NT2/D1 (cell line): Measurements from ENCODE around the gene PLA2G3.

Source experiments
- DNase-seq: peaks from one replicate; pipeline ENCODE4 v3.0.0-alpha.2; 2011; ENCODE audit warnings: low read depth, low spot score
- H3K27me3 ChIP-seq: 2 replicates; pipeline ENCODE4 v1.6.0; 2011; ENCODE audit warnings: mild to moderate bottlenecking; ENCODE audit not compliant: insufficient read length, insufficient read depth
- H3K36me3 ChIP-seq: 2 replicates; pipeline ENCODE4 v1.6.1; 2011; ENCODE audit warnings: mild to moderate bottlenecking, low read length, mixed read lengths; ENCODE audit not compliant: insufficient read depth, insufficient read length
- H3K4me1 ChIP-seq: 2 replicates; pipeline ENCODE4 v1.5.1; 2011; ENCODE audit not compliant: insufficient read depth, insufficient read length
- H3K4me3 ChIP-seq: 2 replicates; pipeline ENCODE4 v1.5.1; 2011; ENCODE audit warnings: low read depth; ENCODE audit not compliant: insufficient read length
- H3K9ac ChIP-seq: 2 replicates; pipeline ENCODE4 v1.6.0; 2011; ENCODE audit warnings: low read depth; ENCODE audit not compliant: insufficient read length
- H3K9me3 ChIP-seq: 2 replicates; pipeline ENCODE4 v1.5.1; 2011; ENCODE audit warnings: mild to moderate bottlenecking, low read length; ENCODE audit not compliant: insufficient read depth
- SUZ12 ChIP-seq: IDR thresholded peaks from 2 replicates; pipeline ENCODE4 v1.6.1; 2011; ENCODE audit not compliant: insufficient read length, insufficient read depth; ENCODE audit errors: extremely low read depth
- YY1 ChIP-seq: IDR thresholded peaks from 2 replicates; pipeline ENCODE4 v1.6.1; 2011; ENCODE audit not compliant: insufficient read length, insufficient read depth
- ZNF274 ChIP-seq: IDR thresholded peaks from 2 replicates; pipeline ENCODE4 v1.6.1; 2011; ENCODE audit warnings: mild to moderate bottlenecking, low read depth, low read length

PLA2G3 gene

GRCh38 chr22:31144223-31144622, 3.9 kb upstream of the PLA2G3 start:
- no peak for DNase-seq

DNA sequence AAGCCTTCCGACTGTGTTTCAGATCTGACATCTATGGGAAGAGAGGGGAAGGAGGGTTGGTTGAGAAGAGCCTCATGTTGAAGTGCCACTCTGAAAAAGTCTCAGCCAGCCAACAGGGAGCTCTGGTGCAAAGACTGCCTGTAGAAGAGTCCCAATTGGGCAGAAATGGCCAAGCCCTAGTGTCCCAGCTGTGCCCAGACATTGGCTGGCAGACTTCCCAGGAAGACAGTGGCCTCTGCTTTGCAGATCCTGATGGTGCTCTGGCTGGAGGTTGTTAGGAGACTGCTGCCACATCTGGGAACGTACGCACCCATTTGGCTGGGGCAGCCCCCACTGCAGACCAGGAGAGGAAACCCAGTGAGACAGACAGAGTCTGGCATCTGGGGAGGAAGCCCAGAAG, 3.2 kb upstream of the PLA2G3 start:
- H3K9me3 ChIP-seq: no peaks in the 10 kb centered on the region
- no peak for TF ChIP-seq ZNF274
- TF ChIP-seq YY1: no peak
- no peak for TF ChIP-seq SUZ12
- H3K9ac ChIP-seq: no peak overlapping the region
- no peak overlapping the region for H3K4me3 ChIP-seq
- no peaks in the 10 kb centered on the region for H3K36me3 ChIP-seq
- H3K27me3 ChIP-seq: no peaks in the 10 kb centered on the region
- peaks cover 12% of the 10 kb centered on the region for H3K4me1 ChIP-seq
- no peak for DNase-seq

More at GRCh38 chr22:31144223-31144622, 3.9 kb upstream of the PLA2G3 start:
- H3K4me3 ChIP-seq: no peak overlapping the region
- TF ChIP-seq YY1 (no peak), SUZ12 (no peak), ZNF274 (no peak)
- no peaks in the 10 kb centered on the region for H3K27me3 ChIP-seq
- peaks cover 11% of the 10 kb centered on the region for H3K4me1 ChIP-seq
- no peaks in the 10 kb centered on the region for H3K9me3 ChIP-seq
- H3K9ac ChIP-seq: no peak overlapping the region
- no peaks in the 10 kb centered on the region for H3K36me3 ChIP-seq

DNA sequence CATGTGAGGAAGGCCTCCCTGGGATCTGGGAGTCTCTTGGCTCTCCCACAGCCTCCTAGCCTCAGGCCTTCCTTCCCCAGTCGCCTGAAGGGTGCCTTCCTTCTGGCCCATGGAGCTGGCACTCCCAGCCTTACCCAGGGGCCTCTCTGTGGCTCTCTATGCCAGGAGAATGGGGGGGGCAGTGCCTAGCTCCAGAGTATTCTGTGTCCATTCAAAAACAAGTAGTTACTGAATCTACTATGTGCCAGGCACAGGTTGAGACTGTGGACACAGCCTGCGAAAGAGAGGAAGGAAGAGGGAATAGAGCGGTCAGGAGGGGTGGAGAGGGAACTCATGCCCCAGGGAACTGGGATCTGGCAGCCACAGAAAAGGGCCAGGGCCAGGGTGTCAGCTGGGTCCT, 2.7 kb upstream of the PLA2G3 start:
- no peaks in the 10 kb centered on the region for H3K27me3 ChIP-seq
- H3K4me1 ChIP-seq: peaks cover 16% of the 10 kb centered on the region
- H3K36me3 ChIP-seq: no peaks in the 10 kb centered on the region
- H3K9ac ChIP-seq: no peak overlapping the region
- DNase-seq: no peak
- no peaks in the 10 kb centered on the region for H3K9me3 ChIP-seq
- no peak overlapping the region for H3K4me3 ChIP-seq
- TF ChIP-seq YY1: no peak
- no peak for TF ChIP-seq SUZ12
- no peak for TF ChIP-seq ZNF274

DNA sequence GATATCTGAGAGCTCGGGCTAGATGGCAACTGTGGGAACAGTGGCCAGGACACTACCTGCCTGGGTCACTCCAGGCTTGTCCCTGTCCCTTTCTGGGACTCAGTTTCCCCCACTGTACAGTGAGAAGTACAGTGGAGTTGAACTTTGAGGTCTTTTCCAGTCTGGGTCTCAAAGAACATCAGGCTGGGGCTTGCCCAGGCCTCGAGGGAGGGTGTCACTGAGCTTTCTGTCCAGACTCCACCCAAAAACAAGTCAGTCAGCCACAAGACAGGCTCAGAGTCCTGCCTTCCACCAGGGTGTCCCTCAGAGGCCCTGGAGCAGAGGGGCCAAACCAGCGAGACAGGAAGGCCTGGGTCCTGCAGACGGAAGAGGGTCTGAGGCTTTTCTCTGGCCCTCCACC, 2.0 kb upstream of the PLA2G3 start:
- Histone ChIP-seq H3K9me3 (no peaks in the 10 kb centered on the region), H3K9ac (no peak overlapping the region), H3K4me3 (no peak overlapping the region), H3K27me3 (no peaks in the 10 kb centered on the region), H3K36me3 (no peaks in the 10 kb centered on the region), H3K4me1 (peaks cover 16% of the 10 kb centered on the region)
- DNase-seq: no peak
- TF ChIP-seq SUZ12: no peak
- TF ChIP-seq YY1: no peak
- TF ChIP-seq ZNF274: no peak

DNA sequence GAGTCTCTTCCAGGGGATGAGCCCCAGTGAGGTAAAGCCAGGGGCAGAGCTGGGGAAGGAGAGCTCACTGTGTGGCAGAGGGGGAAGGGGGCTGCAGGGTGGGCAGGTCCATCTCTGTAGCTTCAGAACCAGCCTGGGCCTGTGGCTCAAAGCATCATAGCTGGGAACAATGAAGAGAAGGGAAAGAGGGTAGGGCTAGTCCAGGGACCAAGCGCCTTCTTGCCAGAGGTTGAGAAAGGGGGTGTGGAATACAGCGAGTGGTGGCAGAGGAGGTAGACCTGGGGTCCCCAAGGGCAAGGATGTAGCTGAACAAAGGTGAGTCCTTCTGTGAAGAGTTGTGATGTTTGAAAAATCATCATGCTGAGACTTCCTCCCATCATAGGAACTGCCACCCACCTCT, 1.2 kb upstream of the PLA2G3 start:
- Histone ChIP-seq H3K4me1 (peaks cover 16% of the 10 kb centered on the region), H3K36me3 (no peaks in the 10 kb centered on the region), H3K27me3 (no peaks in the 10 kb centered on the region), H3K4me3 (no peak overlapping the region), H3K9ac (no peak overlapping the region), H3K9me3 (no peaks in the 10 kb centered on the region)
- no peak for DNase-seq
- TF ChIP-seq ZNF274 (no peak), SUZ12 (no peak), YY1 (no peak)

DNA sequence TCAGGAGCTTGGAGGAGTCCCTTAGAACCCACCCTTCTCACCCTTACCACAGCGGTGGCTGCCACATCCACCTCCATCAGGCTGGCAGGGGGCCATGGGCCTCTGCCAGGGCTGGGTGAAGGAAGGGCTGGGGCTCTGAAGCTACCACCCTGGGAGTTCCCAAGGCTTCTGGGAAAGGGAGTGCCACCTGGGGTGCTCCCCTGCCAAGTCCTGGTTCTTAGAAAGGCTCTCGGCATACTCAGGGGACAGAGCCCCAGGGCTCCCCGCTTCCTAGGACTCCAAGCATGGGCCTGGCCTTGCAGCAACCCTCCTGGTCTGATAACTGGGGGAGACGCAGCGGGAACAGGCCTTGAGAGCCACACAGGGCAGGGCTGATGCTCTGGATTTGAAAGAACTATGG, 438 bp upstream of the PLA2G3 start:
- Histone ChIP-seq H3K9ac (no peak overlapping the region), H3K4me1 (peaks cover 16% of the 10 kb centered on the region), H3K9me3 (no peaks in the 10 kb centered on the region), H3K27me3 (no peaks in the 10 kb centered on the region), H3K4me3 (no peak overlapping the region), H3K36me3 (no peaks in the 10 kb centered on the region)
- TF ChIP-seq YY1: no peak
- TF ChIP-seq SUZ12: no peak
- TF ChIP-seq ZNF274: no peak
- DNase-seq: no peak

DNA sequence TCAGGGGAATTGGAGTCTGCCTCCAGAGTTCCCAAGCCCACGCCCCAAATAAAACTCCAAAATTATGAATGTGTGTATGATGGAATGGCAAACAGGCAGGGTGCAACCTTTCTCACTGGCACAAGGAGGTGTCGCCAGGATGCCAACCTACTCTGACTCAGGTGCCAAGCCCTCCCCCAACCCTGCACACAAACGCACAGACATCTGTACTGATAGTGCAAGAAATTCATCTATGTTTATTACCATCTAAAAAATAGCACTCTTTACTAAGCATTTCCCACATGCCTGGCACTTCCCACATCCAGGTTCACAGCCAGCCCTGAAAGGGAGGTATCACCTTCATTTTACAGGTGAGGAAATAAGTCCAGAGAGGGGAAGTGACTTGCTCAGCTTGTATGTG, 1.2 kb downstream of the PLA2G3 start:
- peak overlapping the region; percentile 69 for H3K4me3 ChIP-seq
- peak overlapping the region; percentile 89 for H3K9ac ChIP-seq
- no peak for TF ChIP-seq ZNF274
- TF ChIP-seq SUZ12: no peak
- no peak for TF ChIP-seq YY1
- peaks cover 16% of the 10 kb centered on the region for H3K4me1 ChIP-seq
- no peak for DNase-seq
- H3K36me3 ChIP-seq: peaks cover under 1% of the 10 kb centered on the region
- H3K27me3 ChIP-seq: no peaks in the 10 kb centered on the region
- no peaks in the 10 kb centered on the region for H3K9me3 ChIP-seq
